Smooth muscle cell of the umbilical artery (primary cell): ENCODE measurements around the gene DACT3. TPM values are rescaled to one million over a fixed set of nuclear protein-coding genes. Genes with fewer than 3 reads are reported as not detected.

Source experiments
- total RNA-seq: library from RNA; depleted of rRNA; stranded (reverse); fragments of >200 nt; gene quantifications from 2 replicates; pipeline ENCODE4 v1.2.3, GENCODE V29; 2014

The DACT3 gene
- 2.2 and 5.0 TPM in 2 replicates for total RNA-seq

GRCh38 chr19:46661020-46661731, at the start of gene DACT3:
Gene DACT3 (minus strand): TSS chr19:46661182. CDS start chr19:46661064, 118 bp downstream.

GRCh38 chr19:46635920-46636761, 24.8 kb downstream of the DACT3 start, which contains the start of gene GNG8:
Gene GNG8 (minus strand): TSS chr19:46636202. CDS start chr19:46634682, 1,520 bp downstream.

GRCh38 chr19:46624958-46625661, 35.9 kb downstream of the DACT3 start, which contains the start of gene PTGIR:
Gene PTGIR (minus strand): TSS chr19:46625089. CDS start chr19:46624225, 864 bp downstream.

GRCh38 chr19:46601318-46602224, 59.4 kb downstream of the DACT3 start, which contains the start of gene CALM3:
Gene CALM3 (plus strand): TSS chr19:46601330. CDS start chr19:46601435, 105 bp downstream.

Other genes starting within 250 kb of the DACT3 start
- gene CCDC8, start 247.6 kb downstream of the DACT3 start, total RNA-seq = 25.0 and 30.0 TPM in 2 replicates
- gene PNMA8C, start 232.2 kb downstream of the DACT3 start, total RNA-seq = 0.09 and 0.30 TPM in 2 replicates
- 2.8 and 16.3 TPM in 2 replicates for gene PNMA8A, start 189.6 kb downstream of the DACT3 start, total RNA-seq
- gene PNMA8B, start 165.3 kb downstream of the DACT3 start, total RNA-seq = 0.60 and 1.2 TPM in 2 replicates
- gene CALM3, start 59.9 kb downstream of the DACT3 start, total RNA-seq = 146 and 342 TPM in 2 replicates
- 6.8 and 9.1 TPM in 2 replicates for gene PTGIR, start 36.1 kb downstream of the DACT3 start, total RNA-seq
- gene GNG8, start 25.0 kb downstream of the DACT3 start, total RNA-seq = not detected in 2 replicates
- gene PRKD2, start 55.9 kb upstream of the DACT3 start, total RNA-seq = 11.0 and 28.1 TPM in 2 replicates
- gene FKRP, start 84.9 kb upstream of the DACT3 start, total RNA-seq = 30.0 and 34.6 TPM in 2 replicates
- gene STRN4, start 85.3 kb upstream of the DACT3 start, total RNA-seq = 43.7 and 73.4 TPM in 2 replicates
- gene SLC1A5, start 127.4 kb upstream of the DACT3 start, total RNA-seq = 153 and 200 TPM in 2 replicates
- 184 and 247 TPM in 2 replicates for gene AP2S1, start 189.7 kb upstream of the DACT3 start, total RNA-seq
- 33.9 and 46.8 TPM in 2 replicates for gene ARHGAP35, start 199.8 kb upstream of the DACT3 start, total RNA-seq